Activated CD4-positive, alpha-beta memory T cell treated with anti-CD3 and anti-CD28 coated beads for 36 hours (primary cell): ENCODE data around the gene C6orf136. TPM values are rescaled to one million over a fixed set of nuclear protein-coding genes. Genes with fewer than 3 reads are reported as not detected.
A peak's percentile ranks its signal among the peaks of the same experiment; 100 is the strongest.

ENCODE experiments used
- CTCF ChIA-PET: fragments of 350-600 bp; sonication (Branson Sonifier 250); formaldehyde crosslinking; loops from one replicate; lab custom pipeline; 2021; ENCODE audit warnings: antibody characterized with exemption, inconsistent platforms; lab: Charles Lee
- POLR2A ChIA-PET: fragments of 350-600 bp; sonication (Branson Sonifier 250); formaldehyde crosslinking; loops from one replicate; lab custom pipeline; 2021; ENCODE audit warnings: antibody characterized with exemption; lab: Charles Lee
- DNase-seq: peaks from one replicate; pipeline ENCODE4 v3.0.0-alpha.2; 2020
- H3K27ac Mint-ChIP-seq: one replicate; pipeline ENCODE4 v1.8.0; 2021; ENCODE audit warnings: mixed read lengths
- H3K27me3 Mint-ChIP-seq: one replicate; pipeline ENCODE4 v1.8.0; 2021; ENCODE audit warnings: mixed read lengths
- H3K36me3 Mint-ChIP-seq: one replicate; pipeline ENCODE4 v1.8.0; 2021; ENCODE audit warnings: mixed read lengths
- H3K4me1 Mint-ChIP-seq: one replicate; pipeline ENCODE4 v1.8.0; 2021; ENCODE audit warnings: low read depth, mixed read lengths
- H3K4me3 Mint-ChIP-seq: one replicate; pipeline ENCODE4 v1.8.0; 2021; ENCODE audit warnings: mild to moderate bottlenecking, mixed read lengths
- H3K9me3 Mint-ChIP-seq: one replicate; pipeline ENCODE4 v1.8.0; 2021; ENCODE audit warnings: mixed read lengths
- intact Hi-C: fragments of 100-400 bp; cut with micrococcal nuclease; formaldehyde crosslinking; loops from one replicate; pipeline ENCODE4 v1.15.1; 2023
- total RNA-seq, 2 experiments: library from RNA; stranded (reverse); gene quantifications; one replicate each; pipeline ENCODE4 v1.2.3, GENCODE V29; 2021

Gene C6orf136
- total RNA-seq, 2 experiments from 2014 or later, result 32.7 to 37.5 TPM

GRCh38 chr6:30615958-30616810 lies 30.7 kb upstream of the C6orf136 start:
- H3K4me3 Mint-ChIP-seq, result peak overlapping the region; percentile 97
- peak; percentile 36 for DNase-seq
- H3K27ac Mint-ChIP-seq, result peak overlapping the region; percentile 98
- H3K27me3 Mint-ChIP-seq, result peaks cover 5% of the 10 kb centered on the region
- H3K4me1 Mint-ChIP-seq, result peaks cover 51% of the 10 kb centered on the region
- peaks cover 71% of the 10 kb centered on the region for H3K36me3 Mint-ChIP-seq
- intact Hi-C loops, result loop anchor here (2.0 to 5.0 kb wide), 7 partner anchors 57 to 881 kb away; partner anchors contain the start of genes DHX16, HLA-C and MICB
- ChIA-PET CTCF (interaction anchor here (1.5 to 4.2 kb wide), 6 partner anchors 64 to 115 kb away, joined by 5 to 34 read pairs (median 24); partner anchors contain the start of gene TUBB), POLR2A (interaction anchor here (0.5 to 3.7 kb wide), 14 partner anchors 8 to 129 kb away, joined by 3 to 41 read pairs (median 5); partner anchors contain the start of genes ABCF1, DHX16, GNL1 and IER3)
- H3K9me3 Mint-ChIP-seq, result no peaks in the 10 kb centered on the region

GRCh38 chr6:30616811-30617564 lies 29.9 kb upstream of the C6orf136 start, which contains the start of gene PPP1R10:
Gene PPP1R10 (minus strand): TSS chr6:30617243. CDS start chr6:30609944, 7,299 bp downstream.
- Mint-ChIP-seq H3K4me3 (peak within 1 kb of the TSS; percentile 97), H3K9me3 (no peaks in the 10 kb centered on the region), H3K27me3 (peaks cover 5% of the 10 kb centered on the region), H3K4me1 (peaks cover 45% of the 10 kb centered on the region), H3K27ac (peak within 1 kb of the TSS; percentile 98), H3K36me3 (peaks cover 69% of the 10 kb centered on the region)
- peak; percentile 99 for DNase-seq
- ChIA-PET CTCF (interaction anchor here (1.0 to 2.4 kb wide), 7 partner anchors 9 to 114 kb away, joined by 3 to 17 read pairs (median 6); partner anchors contain the start of genes ATAT1 and DHX16), POLR2A (interaction anchor here (0.6 to 1.8 kb wide), 14 partner anchors 10 to 925 kb away, joined by 3 to 11 read pairs (median 5); partner anchors contain the start of genes ABCF1, ATAT1, DDX39B and MDC1)
- intact Hi-C loops, result loop anchor here (1.0 to 5.0 kb wide), 15 partner anchors 9 to 880 kb away; partner anchors contain the start of genes ABCF1, ATAT1, C6orf136 and DHX16

GRCh38 chr6:30617565-30618269 lies 29.2 kb upstream of the C6orf136 start, which contains the start of gene MRPS18B:
Gene MRPS18B (plus strand): TSS chr6:30617840. CDS start chr6:30617866, 26 bp downstream.
- H3K9me3 Mint-ChIP-seq, result no peaks in the 10 kb centered on the region
- peak within 1 kb of the TSS; percentile 98 for H3K27ac Mint-ChIP-seq
- intact Hi-C loops, result loop anchor here (1.0 to 5.0 kb wide), 15 partner anchors 9 to 880 kb away; partner anchors contain the start of genes ABCF1, ATAT1, C6orf136 and DHX16
- H3K4me1 Mint-ChIP-seq, result peaks cover 42% of the 10 kb centered on the region
- ChIA-PET CTCF (interaction anchor here (0.7 to 2.4 kb wide), 10 partner anchors 9 to 161 kb away, joined by 3 to 17 read pairs (median 4); partner anchors contain the start of genes ATAT1 and DHX16), POLR2A (interaction anchor here (0.6 to 1.8 kb wide), 20 partner anchors 9 to 924 kb away, joined by 3 to 11 read pairs (median 4); partner anchors contain the start of genes ABCF1, ATAT1, DDX39B and MDC1)
- H3K4me3 Mint-ChIP-seq, result peak within 1 kb of the TSS; percentile 97
- H3K27me3 Mint-ChIP-seq, result peaks cover 5% of the 10 kb centered on the region
- DNase-seq, result peak; percentile 98
- peaks cover 68% of the 10 kb centered on the region for H3K36me3 Mint-ChIP-seq

GRCh38 chr6:30618270-30618797 lies 28.6 kb upstream of the C6orf136 start:
- Mint-ChIP-seq H3K4me3 (peak overlapping the region; percentile 97), H3K27ac (peak overlapping the region; percentile 98), H3K9me3 (no peaks in the 10 kb centered on the region), H3K27me3 (peaks cover 5% of the 10 kb centered on the region), H3K4me1 (peaks cover 36% of the 10 kb centered on the region), H3K36me3 (peaks cover 65% of the 10 kb centered on the region)
- no peak for DNase-seq
- POLR2A ChIA-PET, result interaction anchor here (0.9 to 1.8 kb wide), 16 partner anchors 8 to 923 kb away, joined by 3 to 11 read pairs (median 5); partner anchors contain the start of genes ABCF1, ATAT1, DDX39B and MDC1
- intact Hi-C loops, result loop anchor here (5.0 kb wide), 5 partner anchors 76 to 879 kb away; partner anchors contain the start of genes HLA-C and MICB
- CTCF ChIA-PET, result interaction anchor here (0.7 to 2.4 kb wide), 10 partner anchors 55 to 162 kb away, joined by 3 to 17 read pairs (median 4); partner anchors contain the start of gene DHX16

DNA sequence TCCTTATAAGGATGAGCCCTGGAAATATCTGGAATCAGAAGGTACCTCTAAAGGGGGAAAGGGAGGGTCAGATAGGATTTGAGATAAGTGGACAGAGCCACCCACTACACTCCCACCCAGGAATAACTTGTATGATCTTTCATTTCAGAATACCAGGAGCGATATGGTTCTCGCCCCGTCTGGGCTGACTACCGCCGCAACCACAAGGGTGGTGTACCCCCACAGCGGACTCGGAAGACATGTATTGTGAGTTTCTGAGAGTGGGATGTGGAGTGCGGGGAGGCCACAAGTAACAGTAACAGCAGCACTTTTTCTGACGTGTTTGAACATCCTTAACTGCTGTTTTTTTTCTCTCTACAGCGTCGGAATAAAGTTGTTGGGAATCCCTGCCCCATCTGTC lies 27.4 kb upstream of the C6orf136 start:
- Mint-ChIP-seq H3K4me3 (peak overlapping the region; percentile 97), H3K27ac (peak overlapping the region; percentile 98), H3K36me3 (peaks cover 57% of the 10 kb centered on the region), H3K4me1 (peaks cover 26% of the 10 kb centered on the region), H3K9me3 (no peaks in the 10 kb centered on the region), H3K27me3 (peaks cover 5% of the 10 kb centered on the region)
- ChIA-PET CTCF (interaction anchor here (0.8 to 2.4 kb wide), 2 partner anchors 59 to 62 kb away, joined by 3 to 11 read pairs; no protein-coding TSS in a partner anchor), POLR2A (no interaction called here)
- intact Hi-C loops, result loop anchor here (5.0 kb wide), 5 partner anchors 77 to 878 kb away; partner anchors contain the start of genes HLA-C and MICB
- DNase-seq, result no peak

DNA sequence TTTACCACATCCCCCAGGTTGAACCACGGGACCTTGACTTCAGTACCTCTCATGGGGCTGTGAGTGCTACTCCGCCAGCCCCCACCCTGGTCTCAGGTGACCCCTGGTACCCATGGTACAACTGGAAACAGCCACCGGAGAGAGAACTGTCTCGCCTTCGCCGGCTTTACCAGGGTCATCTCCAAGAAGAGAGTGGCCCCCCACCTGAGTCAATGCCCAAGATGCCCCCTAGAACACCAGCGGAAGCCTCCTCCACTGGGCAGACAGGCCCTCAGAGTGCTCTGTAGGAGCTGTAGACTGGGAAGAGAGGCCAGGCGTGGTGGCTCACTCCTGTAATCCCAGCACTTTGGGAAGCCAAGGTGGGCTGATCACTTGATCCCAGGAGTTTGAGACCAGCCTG lies 21.4 kb upstream of the C6orf136 start:
- no peaks in the 10 kb centered on the region for H3K27me3 Mint-ChIP-seq
- peaks cover 29% of the 10 kb centered on the region for H3K4me1 Mint-ChIP-seq
- DNase-seq, result no peak
- no peaks in the 10 kb centered on the region for H3K9me3 Mint-ChIP-seq
- POLR2A ChIA-PET, result interaction anchor here (0.9 to 2.3 kb wide), 4 partner anchors 8 to 21 kb away, joined by 3 to 11 read pairs (median 8); partner anchors contain the start of genes C6orf136, MRPS18B and PPP1R10
- peak overlapping the region; percentile 7 for H3K27ac Mint-ChIP-seq
- intact Hi-C loops, result no loop called here
- CTCF ChIA-PET, result interaction anchor here (1.1 to 2.4 kb wide), 8 partner anchors 11 to 462 kb away, joined by 3 to 10 read pairs (median 4); no protein-coding TSS in a partner anchor
- H3K36me3 Mint-ChIP-seq, result peaks cover 33% of the 10 kb centered on the region
- H3K4me3 Mint-ChIP-seq, result no peak overlapping the region

DNA sequence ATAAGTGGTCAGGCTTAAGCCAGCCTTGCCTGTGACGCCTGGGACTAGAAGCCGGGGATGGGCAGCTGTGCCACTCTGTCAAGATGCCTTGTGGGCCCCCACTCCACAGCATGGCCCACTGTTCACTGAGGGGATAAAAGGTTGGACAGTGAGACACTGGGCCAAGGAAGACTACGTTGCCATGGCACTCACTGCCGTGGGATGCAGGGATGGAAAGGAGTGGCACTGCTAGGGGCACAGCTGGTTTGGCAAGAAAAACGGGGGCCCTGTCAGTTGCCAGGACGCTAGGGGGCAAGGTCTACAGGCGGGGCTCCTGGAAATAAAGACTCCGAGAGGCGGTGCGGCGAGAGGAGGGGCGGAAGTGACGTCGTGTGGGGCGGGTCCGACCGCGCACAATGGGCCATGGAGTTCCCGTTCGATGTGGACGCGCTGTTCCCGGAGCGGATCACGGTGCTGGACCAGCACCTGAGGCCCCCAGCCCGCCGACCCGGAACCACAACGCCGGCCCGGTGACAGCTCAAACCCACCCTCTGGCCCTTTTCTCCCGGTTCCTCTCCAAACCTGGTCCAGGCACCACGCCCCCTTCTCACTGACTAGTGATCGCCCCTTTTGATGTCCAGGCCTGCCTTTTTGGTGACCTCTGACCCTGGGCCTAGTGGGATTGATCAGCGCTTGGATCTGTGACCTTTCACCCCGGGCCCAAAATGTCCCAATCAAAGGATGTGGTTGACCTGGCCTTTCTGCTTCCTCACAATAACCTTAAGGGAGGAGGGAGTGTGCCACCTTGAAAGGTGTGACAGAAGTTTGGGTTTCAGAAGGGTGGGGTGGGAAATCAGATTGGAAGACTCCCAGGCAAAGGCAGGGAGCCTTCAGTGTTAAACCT lies 20.2 kb upstream of the C6orf136 start, which contains the start of gene ATAT1:
Gene ATAT1, plus strand, starts transcription at position 391 of the 883 bp plus-strand sequence.
- POLR2A ChIA-PET, result interaction anchor here (0.6 to 2.3 kb wide), 6 partner anchors 9 to 243 kb away, joined by 3 to 11 read pairs (median 6); partner anchors contain the start of genes C6orf136, MRPS18B and PPP1R10
- Mint-ChIP-seq H3K27ac (peak within 1 kb of the TSS; percentile 90), H3K36me3 (peaks cover 33% of the 10 kb centered on the region), H3K4me1 (peaks cover 24% of the 10 kb centered on the region), H3K9me3 (no peaks in the 10 kb centered on the region), H3K27me3 (no peaks in the 10 kb centered on the region), H3K4me3 (peak within 1 kb of the TSS; percentile 88)
- peak; percentile 92 for DNase-seq
- intact Hi-C loops, result loop anchor here (1.0 kb wide), 1 partner anchor 9 kb away; the partner anchor contains the start of genes MRPS18B and PPP1R10
- CTCF ChIA-PET, result interaction anchor here (0.6 to 2.4 kb wide), 13 partner anchors 9 to 460 kb away, joined by 3 to 10 read pairs (median 4); partner anchors contain the start of genes ABCF1, MRPS18B and PPP1R10

DNA sequence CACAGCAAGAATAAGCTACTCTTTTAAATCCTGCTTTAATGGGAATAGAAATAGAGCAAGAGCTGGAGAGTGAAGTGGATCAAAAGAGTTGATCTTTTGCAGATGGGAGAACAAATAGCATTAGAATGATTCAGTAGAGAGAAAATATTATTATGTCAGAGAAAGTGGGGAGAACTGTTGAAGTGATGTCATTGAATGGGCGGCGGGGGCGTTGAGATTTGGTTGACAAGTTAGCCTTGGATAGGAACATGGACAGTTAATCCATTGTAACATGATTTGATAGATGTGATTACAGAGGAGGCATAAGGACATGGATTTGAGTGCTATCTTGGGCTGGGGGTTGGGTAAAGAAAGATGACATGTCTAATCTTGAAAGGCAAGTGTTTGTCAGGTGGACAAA lies 11.1 kb upstream of the C6orf136 start:
- H3K9me3 Mint-ChIP-seq, result no peaks in the 10 kb centered on the region
- no peak for DNase-seq
- CTCF ChIA-PET, result interaction anchor here (1.4 kb wide), 1 partner anchor 95 kb away, joined by 3 read pairs; no protein-coding TSS in a partner anchor
- POLR2A ChIA-PET, result no interaction called here
- H3K4me3 Mint-ChIP-seq, result no peak overlapping the region
- H3K4me1 Mint-ChIP-seq, result no peaks in the 10 kb centered on the region
- intact Hi-C loops, result no loop called here
- peaks cover 13% of the 10 kb centered on the region for H3K36me3 Mint-ChIP-seq
- H3K27ac Mint-ChIP-seq, result no peak overlapping the region
- H3K27me3 Mint-ChIP-seq, result no peaks in the 10 kb centered on the region

- ChIA-PET CTCF (interaction anchor here (0.6 to 1.6 kb wide), 4 partner anchors 14 to 478 kb away, joined by 3 to 5 read pairs (median 4); partner anchors contain the start of gene ATAT1), POLR2A (interaction anchor here (1.5 kb wide), 1 partner anchor 23 kb away, joined by 5 read pairs; the partner anchor contains the start of genes MRPS18B and PPP1R10)
- intact Hi-C loops, result no loop called here
- Mint-ChIP-seq H3K4me3 (no peak overlapping the region), H3K36me3 (peaks cover 3% of the 10 kb centered on the region), H3K9me3 (no peaks in the 10 kb centered on the region), H3K4me1 (peaks cover 5% of the 10 kb centered on the region), H3K27me3 (no peaks in the 10 kb centered on the region), H3K27ac (no peak overlapping the region)
- no peak for DNase-seq
Observed at GRCh38 chr6:30640481-30640880, 6.5 kb upstream of the C6orf136 start.
